ENCODE results near the gene CEP192. TPM values are rescaled to one million over a fixed set of nuclear protein-coding genes. Genes with fewer than 3 reads are reported as not detected.

Gene CEP192
- total and polyA plus RNA-seq, 2 of the 13 experiments (the other 11 are each of a cell fraction or from before 2014, with no cell fraction given): 15.3 to 24.7 TPM

DNA sequence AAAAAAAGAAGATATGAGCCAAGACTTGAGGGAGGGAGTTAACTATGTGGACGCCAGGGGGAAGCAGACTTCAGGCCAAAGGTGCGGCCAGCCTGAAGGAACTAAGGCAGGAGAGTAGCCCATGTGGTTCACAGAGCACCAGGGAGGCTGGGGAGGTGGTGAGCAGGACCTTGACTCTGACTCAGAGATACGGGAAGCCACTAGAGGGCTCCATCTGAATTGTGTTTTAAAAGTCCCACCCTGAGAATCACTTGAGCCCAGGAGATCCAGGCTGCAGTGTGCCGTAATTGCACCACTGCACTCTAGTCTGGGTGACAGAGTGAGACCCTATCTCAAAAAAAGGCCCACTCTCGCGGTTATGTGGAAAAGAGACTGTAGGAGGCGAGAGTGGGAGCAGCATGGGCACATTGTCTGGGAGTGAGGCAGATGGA is 12.3 kb downstream of the CEP192 start:
- WGBS (ENCODE audit: low lambda C conversion rate): 72% methylated on average over 7 of the region's 7 CpGs
- Histone ChIP-seq H3K79me2 (ENCODE audit: insufficient read depth, low read length) (peaks cover 11% of the 10 kb centered on the region), H3K4me2 (ENCODE audit: low read depth, low read length) (no peak overlapping the region), H3K36me3 (replicated peaks in 1 of 2; ENCODE audit: control insufficient read depth in 1 of 2, insufficient read depth in 2 of 2, low read length in 2 of 2) (peaks cover 3 to 47% of the 10 kb centered on the region in 2 experiments; a peak in 4 of 5 replicates), H3K27ac (ENCODE audit: extremely low read length, insufficient read depth, low read length) (no peak overlapping the region), H3K4me1 (ENCODE audit: insufficient read depth, low read length) (no peaks in the 10 kb centered on the region), H4K20me1 (ENCODE audit: insufficient read depth, low read length) (no peaks in the 10 kb centered on the region), H2AFZ (ENCODE audit: low read length) (no peak overlapping the region), H3K9ac (ENCODE audit: insufficient read depth, low read depth, low read length) (no peak overlapping the region), H3K27me3 (ENCODE audit: control insufficient read depth in 1 of 2, insufficient read depth in 2 of 2, low read length in 2 of 2) (no peaks in the 10 kb centered on the region), H3K9me3 (ENCODE audit: low read length) (no peaks in the 10 kb centered on the region), H3K4me3 (replicated peaks in 1 of 3; ENCODE audit: insufficient read depth in 1 of 3, low read depth in 2 of 3, low read length in 3 of 3) (no peak overlapping the region)
- intact Hi-C loops (cut with micrococcal nuclease; ENCODE audit: unreplicated experiment): loop anchor here (1.0 kb wide), 1 partner anchor 156 kb away; no protein-coding TSS in a partner anchor
- FAIRE-seq (no peak), ATAC-seq (peak; percentile 98), DNase-seq (ENCODE audit: low spot score) (peak; percentile 47)
- POLR2A ChIA-PET: no interaction called here
- no TSS peak for BruUV-seq (replicated peaks)
- in situ Hi-C loops (cut with HindIII; ENCODE audit: extremely low pct_ligation_motif_present, low pct_unique_long_range_greater_than_20kb): loop anchor here (25.0 kb wide), 1 partner anchor 634 kb away; no protein-coding TSS in a partner anchor
- CTCF ChIA-PET (ENCODE audit: low intra/inter-chr PET ratio, low total read pairs): interaction anchor here (0.8 to 1.0 kb wide), 2 partner anchors 156 to 626 kb away, joined by 4 to 6 read pairs; no protein-coding TSS in a partner anchor
- peak; percentile 68 for TF ChIP-seq CTCF (CRISPR knock-in tag; IDR thresholded peaks at IDR 0.05)
- TF ChIP-seq, protein P1, sequence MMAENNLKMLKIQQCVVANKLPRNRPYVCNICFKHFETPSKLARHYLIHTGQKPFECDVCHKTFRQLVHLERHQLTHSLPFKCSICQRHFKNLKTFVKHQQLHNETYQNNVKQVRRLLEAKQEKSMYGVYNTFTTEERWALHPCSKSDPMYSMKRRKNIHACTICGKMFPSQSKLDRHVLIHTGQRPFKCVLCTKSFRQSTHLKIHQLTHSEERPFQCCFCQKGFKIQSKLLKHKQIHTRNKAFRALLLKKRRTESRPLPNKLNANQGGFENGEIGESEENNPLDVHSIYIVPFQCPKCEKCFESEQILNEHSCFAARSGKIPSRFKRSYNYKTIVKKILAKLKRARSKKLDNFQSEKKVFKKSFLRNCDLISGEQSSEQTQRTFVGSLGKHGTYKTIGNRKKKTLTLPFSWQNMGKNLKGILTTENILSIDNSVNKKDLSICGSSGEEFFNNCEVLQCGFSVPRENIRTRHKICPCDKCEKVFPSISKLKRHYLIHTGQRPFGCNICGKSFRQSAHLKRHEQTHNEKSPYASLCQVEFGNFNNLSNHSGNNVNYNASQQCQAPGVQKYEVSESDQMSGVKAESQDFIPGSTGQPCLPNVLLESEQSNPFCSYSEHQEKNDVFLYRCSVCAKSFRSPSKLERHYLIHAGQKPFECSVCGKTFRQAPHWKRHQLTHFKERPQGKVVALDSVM (CRISPR knock-in tag; IDR thresholded peaks at IDR 0.05): no peak
- TF ChIP-seq ZNF275 (CRISPR knock-in tag; IDR thresholded peaks at IDR 0.05; ENCODE audit: borderline replicate concordance): no peak
- TF ChIP-seq, protein P2, sequence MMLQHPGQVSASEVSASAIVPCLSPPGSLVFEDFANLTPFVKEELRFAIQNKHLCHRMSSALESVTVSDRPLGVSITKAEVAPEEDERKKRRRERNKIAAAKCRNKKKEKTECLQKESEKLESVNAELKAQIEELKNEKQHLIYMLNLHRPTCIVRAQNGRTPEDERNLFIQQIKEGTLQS (CRISPR knock-in tag; IDR thresholded peaks at IDR 0.05): no peak
- no peak for TF ChIP-seq ZNF124 (CRISPR knock-in tag; IDR thresholded peaks at IDR 0.05)
- TF ChIP-seq ZNF337 (CRISPR knock-in tag; IDR thresholded peaks at IDR 0.05; ENCODE audit: borderline replicate concordance, low read depth): no peak
- TF ChIP-seq ZNF446 (CRISPR knock-in tag; IDR thresholded peaks at IDR 0.05): no peak
- no peak for TF ChIP-seq ZSCAN29 (CRISPR knock-in tag; conservative IDR thresholded peaks at IDR 0.05)
- TF ChIP-seq TBX2 (CRISPR knock-in tag; IDR thresholded peaks at IDR 0.05; ENCODE audit: borderline replicate concordance): no peak
- TF ChIP-seq ZSCAN25 (CRISPR knock-in tag; IDR thresholded peaks at IDR 0.05): 0 out of 2 replicates have a peak, but pooled peaks have one; percentile 23
- no peak for TF ChIP-seq ZNF496 (CRISPR knock-in tag; IDR thresholded peaks at IDR 0.05; ENCODE audit: insufficient replicate concordance)
- peak; percentile 47; the same call in 1 of the 2 replicates for TF ChIP-seq FOSL2 (CRISPR knock-in tag; IDR thresholded peaks at IDR 0.05)
- peak; percentile 53 for TF ChIP-seq STAG1 (CRISPR knock-in tag; IDR thresholded peaks at IDR 0.05)
- peak; percentile 48; the same call in 1 of the 2 replicates for TF ChIP-seq ZBTB33 (CRISPR knock-in tag; IDR thresholded peaks at IDR 0.05)
- no peak for TF ChIP-seq TCF7 (IDR thresholded peaks at IDR 0.05; ENCODE audit: low read depth)

Data from HepG2 (cell line).